ENCODE data around the gene KCNJ8.

Gene KCNJ8

GRCh38 chr12:21774358-21775132 lies at the start of gene KCNJ8:
TSS of gene KCNJ8 (minus strand) at chr12:21774706. CDS start at chr12:21773616, 1,090 bp downstream.
- no peak for DNase-seq (ENCODE audit: low spot score)
- Histone ChIP-seq H3K9me3 (ENCODE audit: severe bottlenecking) (no peaks in the 10 kb centered on the region), H3K4me3 (ENCODE audit: severe bottlenecking) (no peak within 1 kb of the TSS), H3K27ac (ENCODE audit: poor library complexity, severe bottlenecking) (no peak within 1 kb of the TSS), H3K36me3 (ENCODE audit: low read depth) (no peaks in the 10 kb centered on the region), H3K27me3 (ENCODE audit: insufficient read depth, poor library complexity, severe bottlenecking) (no peaks in the 10 kb centered on the region), H3K4me1 (ENCODE audit: insufficient read depth, poor library complexity, severe bottlenecking) (no peaks in the 10 kb centered on the region)
- no peak for TF ChIP-seq CTCF (IDR thresholded peaks at IDR 0.05; ENCODE audit: poor library complexity, severe bottlenecking)
- ATAC-seq (ENCODE audit: low read depth): no peak

- H3K9me3 ChIP-seq (ENCODE audit: severe bottlenecking): no peaks in the 10 kb centered on the region
- H3K36me3 ChIP-seq (ENCODE audit: low read depth): no peaks in the 10 kb centered on the region
- ATAC-seq (ENCODE audit: low read depth): no peak
- peaks cover 7% of the 10 kb centered on the region for H3K4me1 ChIP-seq (ENCODE audit: insufficient read depth, poor library complexity, severe bottlenecking)
- DNase-seq (ENCODE audit: low spot score): no peak
- no peak overlapping the region for H3K4me3 ChIP-seq (ENCODE audit: severe bottlenecking)
- no peaks in the 10 kb centered on the region for H3K27me3 ChIP-seq (ENCODE audit: insufficient read depth, poor library complexity, severe bottlenecking)
- no peak for TF ChIP-seq CTCF (IDR thresholded peaks at IDR 0.05; ENCODE audit: poor library complexity, severe bottlenecking)
- H3K27ac ChIP-seq (ENCODE audit: poor library complexity, severe bottlenecking): no peak overlapping the region
These were observed 49.1 kb upstream of the KCNJ8 start for GRCh38 chr12:21823581-21823980.

GRCh38 chr12:21819678-21820077 lies 45.2 kb upstream of the KCNJ8 start:
- ATAC-seq (ENCODE audit: low read depth) (no peak), DNase-seq (ENCODE audit: low spot score) (no peak)
- Histone ChIP-seq H3K9me3 (ENCODE audit: severe bottlenecking) (no peaks in the 10 kb centered on the region), H3K27ac (ENCODE audit: poor library complexity, severe bottlenecking) (no peak overlapping the region), H3K27me3 (ENCODE audit: insufficient read depth, poor library complexity, severe bottlenecking) (no peaks in the 10 kb centered on the region), H3K36me3 (ENCODE audit: low read depth) (no peaks in the 10 kb centered on the region), H3K4me3 (ENCODE audit: severe bottlenecking) (no peak overlapping the region), H3K4me1 (ENCODE audit: insufficient read depth, poor library complexity, severe bottlenecking) (peaks cover 7% of the 10 kb centered on the region)
- no peak for TF ChIP-seq CTCF (IDR thresholded peaks at IDR 0.05; ENCODE audit: poor library complexity, severe bottlenecking)

- Histone ChIP-seq H3K27ac (ENCODE audit: poor library complexity, severe bottlenecking) (no peak overlapping the region), H3K9me3 (ENCODE audit: severe bottlenecking) (no peaks in the 10 kb centered on the region), H3K4me1 (ENCODE audit: insufficient read depth, poor library complexity, severe bottlenecking) (peaks cover 7% of the 10 kb centered on the region), H3K36me3 (ENCODE audit: low read depth) (no peaks in the 10 kb centered on the region), H3K27me3 (ENCODE audit: insufficient read depth, poor library complexity, severe bottlenecking) (no peaks in the 10 kb centered on the region), H3K4me3 (ENCODE audit: severe bottlenecking) (no peak overlapping the region)
- DNase-seq (ENCODE audit: low spot score) (no peak), ATAC-seq (ENCODE audit: low read depth) (no peak)
- no peak for TF ChIP-seq CTCF (IDR thresholded peaks at IDR 0.05; ENCODE audit: poor library complexity, severe bottlenecking)
These were observed 44.7 kb upstream of the KCNJ8 start for GRCh38 chr12:21819236-21819635.

- H3K9me3 ChIP-seq (ENCODE audit: severe bottlenecking): no peaks in the 10 kb centered on the region
- H3K4me3 ChIP-seq (ENCODE audit: severe bottlenecking): no peak overlapping the region
- ATAC-seq (ENCODE audit: low read depth) (peak; percentile 62), DNase-seq (ENCODE audit: low spot score) (no peak)
- no peaks in the 10 kb centered on the region for H3K36me3 ChIP-seq (ENCODE audit: low read depth)
- peaks cover 7% of the 10 kb centered on the region for H3K4me1 ChIP-seq (ENCODE audit: insufficient read depth, poor library complexity, severe bottlenecking)
- no peak for TF ChIP-seq CTCF (IDR thresholded peaks at IDR 0.05; ENCODE audit: poor library complexity, severe bottlenecking)
- H3K27me3 ChIP-seq (ENCODE audit: insufficient read depth, poor library complexity, severe bottlenecking): no peaks in the 10 kb centered on the region
- H3K27ac ChIP-seq (ENCODE audit: poor library complexity, severe bottlenecking): no peak overlapping the region
These were observed 44.1 kb upstream of the KCNJ8 start for GRCh38 chr12:21818627-21819026.

All from RWPE2 (cell line).